ENCODE measurements around the gene KIAA1217. TPM values are rescaled to one million over a fixed set of nuclear protein-coding genes. Genes with fewer than 3 reads are reported as not detected.

Gene KIAA1217
- total RNA-seq, 3 donors from 2014 or later: 49.5 to 94.5 (median 63.9) TPM

- DNase-seq (no peak), ATAC-seq (no peak)
- no peaks in the 10 kb centered on the region for H3K36me3 ChIP-seq (ENCODE audit: low read depth)
- intact Hi-C loops (cut with DNase I, micrococcal nuclease): no loop called here
- TF ChIP-seq CTCF (IDR thresholded peaks at IDR 0.05): no peak
- H3K4me1 ChIP-seq (ENCODE audit: low read depth): no peaks in the 10 kb centered on the region
- no peaks in the 10 kb centered on the region for H3K9me3 ChIP-seq
- no peak overlapping the region for H3K4me3 ChIP-seq
These were observed 336.6 kb downstream of the KIAA1217 start for GRCh38 chr10:24545585-24545984.

DNA sequence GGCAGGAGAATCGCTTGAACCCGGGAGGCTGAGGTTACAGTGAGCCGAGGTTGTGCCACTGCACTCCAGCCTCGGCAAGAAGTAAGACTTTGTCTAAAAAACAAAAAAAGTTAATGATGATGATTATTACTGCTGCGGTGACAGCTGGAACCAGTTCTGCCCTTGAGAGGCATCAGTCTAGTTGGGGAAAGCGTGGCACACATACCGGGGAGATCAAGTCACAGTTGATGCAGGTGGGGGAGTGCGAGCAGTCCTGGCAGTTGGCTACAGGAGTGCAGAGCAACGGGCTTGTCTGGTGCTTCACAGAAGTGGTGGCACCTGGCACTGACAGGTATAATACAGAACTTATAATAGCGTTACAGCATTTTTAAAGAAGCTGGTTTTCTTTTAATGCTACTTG, 341.7 kb downstream of the KIAA1217 start:
- TF ChIP-seq CTCF (IDR thresholded peaks at IDR 0.05): no peak
- Histone ChIP-seq H3K36me3 (ENCODE audit: low read depth) (no peaks in the 10 kb centered on the region), H3K9me3 (no peaks in the 10 kb centered on the region), H3K4me1 (ENCODE audit: low read depth) (peaks cover 8% of the 10 kb centered on the region), H3K4me3 (no peak overlapping the region)
- DNase-seq (no peak), ATAC-seq (no peak)
- intact Hi-C loops (cut with DNase I, micrococcal nuclease): no loop called here

DNA sequence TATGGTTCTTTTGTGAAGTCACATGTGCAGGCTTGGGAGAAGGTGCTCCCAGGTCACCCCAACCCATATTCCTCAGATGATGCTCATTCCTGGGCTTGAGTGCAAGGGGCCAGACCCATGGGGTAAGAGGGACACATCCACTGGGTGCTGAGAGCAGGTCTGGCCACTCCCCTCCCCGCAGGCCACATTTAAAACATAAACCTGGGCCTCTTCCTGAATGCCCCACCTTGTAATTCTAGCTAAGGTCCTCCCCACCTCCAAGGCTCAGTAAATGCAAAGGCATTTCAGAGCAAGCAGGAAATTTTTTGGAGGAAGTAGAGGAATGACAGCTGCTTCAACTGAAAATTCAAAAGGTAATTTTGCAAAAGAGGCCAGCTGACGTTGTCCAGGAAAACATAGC, 342.2 kb downstream of the KIAA1217 start:
- H3K4me1 ChIP-seq (ENCODE audit: low read depth): peaks cover 8% of the 10 kb centered on the region
- H3K36me3 ChIP-seq (ENCODE audit: low read depth): no peaks in the 10 kb centered on the region
- intact Hi-C loops (cut with DNase I, micrococcal nuclease): no loop called here
- DNase-seq (peak in 2 of 3 donors; percentile 46 to 50), ATAC-seq (peak; percentile 75)
- no peaks in the 10 kb centered on the region for H3K9me3 ChIP-seq
- no peak overlapping the region for H3K4me3 ChIP-seq
- no peak for TF ChIP-seq CTCF (IDR thresholded peaks at IDR 0.05)

DNA sequence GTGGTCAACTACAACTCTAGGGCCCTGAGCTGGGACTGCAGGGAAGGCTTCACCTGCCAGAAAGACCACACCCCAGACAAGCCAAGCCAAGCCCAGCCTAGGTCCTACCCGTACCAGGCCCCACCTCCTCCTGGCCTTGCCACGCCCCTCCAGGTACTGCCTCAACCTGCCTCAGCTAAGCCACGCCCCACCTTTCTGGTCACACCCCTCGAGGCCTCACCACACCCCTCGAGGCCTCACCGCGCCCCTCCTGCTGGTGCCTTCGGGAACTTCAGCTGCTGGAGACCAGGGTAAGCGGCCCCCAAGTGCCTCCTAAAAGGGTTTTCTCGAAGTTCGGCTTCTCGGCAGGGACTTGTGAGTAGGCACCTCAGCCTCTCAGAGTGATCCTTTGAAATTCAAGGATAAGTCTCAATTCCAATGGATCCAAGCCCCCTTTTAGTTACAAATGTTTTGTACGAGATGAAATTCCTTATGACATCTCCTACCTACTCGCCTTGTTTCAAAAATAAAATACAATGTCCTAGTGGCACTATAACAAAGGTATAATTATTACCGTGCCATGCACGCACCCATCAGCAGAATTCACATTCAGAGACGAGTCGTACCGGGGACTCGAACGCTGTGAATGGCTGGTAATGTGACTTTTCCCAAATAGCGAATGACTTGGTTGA, 343.5 kb downstream of the KIAA1217 start:
- intact Hi-C loops (cut with DNase I, micrococcal nuclease): no loop called here
- no peak for TF ChIP-seq CTCF (IDR thresholded peaks at IDR 0.05)
- ATAC-seq (peak; percentile 95), DNase-seq (peak; percentile 85 to 93 (median 86))
- Histone ChIP-seq H3K36me3 (ENCODE audit: low read depth) (no peaks in the 10 kb centered on the region), H3K9me3 (no peaks in the 10 kb centered on the region), H3K4me3 (no peak overlapping the region), H3K4me1 (ENCODE audit: low read depth) (peaks cover 8% of the 10 kb centered on the region)

DNA sequence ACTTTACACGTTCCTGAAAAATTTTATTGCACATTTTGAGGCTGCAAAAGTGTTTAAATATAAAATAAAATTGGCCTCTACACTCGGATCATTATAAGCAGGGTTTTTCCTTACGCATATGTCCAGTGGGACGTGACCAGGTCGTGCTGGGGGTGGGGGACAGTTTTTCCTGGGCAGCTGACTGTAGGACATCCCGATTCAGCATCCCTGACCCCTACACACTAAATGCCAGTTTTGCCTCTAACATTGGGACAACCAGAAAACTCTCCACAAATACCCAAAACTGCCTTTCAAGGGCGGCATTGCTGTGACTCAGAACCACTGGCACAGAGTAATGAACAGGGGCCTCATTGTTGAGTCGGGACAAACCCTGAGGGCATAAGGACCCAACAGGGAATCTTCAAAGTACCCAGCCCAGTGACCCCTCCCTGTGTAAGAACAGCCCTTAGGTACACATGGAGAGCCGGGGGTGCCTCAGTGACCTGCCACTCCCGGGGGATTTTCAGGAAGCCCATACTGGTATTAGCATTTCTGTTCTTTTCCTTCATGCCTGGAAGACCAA, 344.2 kb downstream of the KIAA1217 start:
- Histone ChIP-seq H3K36me3 (ENCODE audit: low read depth) (no peaks in the 10 kb centered on the region), H3K4me3 (no peak overlapping the region), H3K9me3 (no peaks in the 10 kb centered on the region), H3K4me1 (ENCODE audit: low read depth) (peaks cover 8% of the 10 kb centered on the region)
- ATAC-seq: no peak
- intact Hi-C loops (cut with DNase I, micrococcal nuclease): no loop called here
- DNase-seq: no peak
- no peak for TF ChIP-seq CTCF (IDR thresholded peaks at IDR 0.05)
